Measurements from ENCODE around the gene DGKA.
A peak's percentile ranks its signal among the peaks of the same experiment; 100 is the strongest.

DGKA gene

DNA sequence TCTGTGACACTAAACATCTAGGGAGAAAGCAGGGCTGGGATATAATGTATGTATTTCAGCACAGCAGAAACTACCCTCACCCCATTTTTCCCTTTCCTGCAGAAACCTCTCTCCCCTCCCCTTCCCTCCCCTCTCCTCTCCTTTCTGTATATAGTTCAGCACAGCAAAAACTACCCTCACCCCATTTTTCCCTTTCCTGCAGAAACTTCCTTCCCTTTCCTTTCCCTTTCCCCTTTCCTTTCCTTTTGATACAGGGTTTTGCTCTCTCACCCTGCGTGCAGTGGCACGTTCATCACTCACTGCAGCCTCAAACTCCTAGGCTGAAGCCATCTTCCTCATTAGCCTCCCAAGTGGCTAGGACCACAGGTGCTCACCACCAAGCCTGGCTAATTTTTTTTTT, 32.8 kb downstream of the DGKA start:
- TF ChIP-seq CTCF (conservative IDR thresholded peaks at IDR 0.05) = no peak
- no peak overlapping the region for H3K27ac ChIP-seq

GRCh38 chr12:55965240-55965639, 34.3 kb downstream of the DGKA start:
- no peak overlapping the region for H3K27ac ChIP-seq
- TF ChIP-seq CTCF (conservative IDR thresholded peaks at IDR 0.05) = no peak

GRCh38 chr12:55965941-55966407, 35.0 kb downstream of the DGKA start, which contains the start of gene PMEL:
Gene PMEL, minus strand, starts transcription at chr12:55966042. Its CDS starts 31 bp downstream, at chr12:55966011.
- peak within 1 kb of the TSS; percentile 82 for H3K27ac ChIP-seq
- TF ChIP-seq CTCF (conservative IDR thresholded peaks at IDR 0.05) = no peak

- H3K27ac ChIP-seq = peak within 1 kb of the TSS; percentile 82
- no peak for TF ChIP-seq CTCF (conservative IDR thresholded peaks at IDR 0.05)
These were observed 35.7 kb downstream of the DGKA start, which contains the start of gene CDK2 for GRCh38 chr12:55966408-55967281. Gene CDK2, plus strand, starts transcription at chr12:55966830. Its CDS starts 179 bp downstream, at chr12:55967009.

DNA sequence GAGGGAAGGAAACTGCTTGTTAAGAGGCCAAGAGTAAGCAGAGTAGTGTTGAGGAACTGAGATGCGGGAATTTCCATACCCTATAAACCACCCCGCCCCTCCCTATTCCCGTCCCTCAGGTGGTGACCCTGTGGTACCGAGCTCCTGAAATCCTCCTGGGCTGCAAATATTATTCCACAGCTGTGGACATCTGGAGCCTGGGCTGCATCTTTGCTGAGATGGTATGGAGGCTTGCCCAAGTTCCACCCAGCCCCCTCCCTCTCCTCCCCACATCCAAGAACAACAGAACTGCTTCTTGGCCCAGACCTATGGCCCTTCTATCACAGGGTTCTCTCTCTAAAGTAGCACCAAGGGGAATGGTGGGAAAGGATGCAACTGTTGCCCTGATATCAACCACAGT, 38.4 kb downstream of the DGKA start:
- TF ChIP-seq CTCF (conservative IDR thresholded peaks at IDR 0.05) = no peak
- no peak overlapping the region for H3K27ac ChIP-seq

GRCh38 chr12:55970775-55971174, 39.8 kb downstream of the DGKA start:
- no peak for TF ChIP-seq CTCF (conservative IDR thresholded peaks at IDR 0.05)
- H3K27ac ChIP-seq = no peak overlapping the region

DNA sequence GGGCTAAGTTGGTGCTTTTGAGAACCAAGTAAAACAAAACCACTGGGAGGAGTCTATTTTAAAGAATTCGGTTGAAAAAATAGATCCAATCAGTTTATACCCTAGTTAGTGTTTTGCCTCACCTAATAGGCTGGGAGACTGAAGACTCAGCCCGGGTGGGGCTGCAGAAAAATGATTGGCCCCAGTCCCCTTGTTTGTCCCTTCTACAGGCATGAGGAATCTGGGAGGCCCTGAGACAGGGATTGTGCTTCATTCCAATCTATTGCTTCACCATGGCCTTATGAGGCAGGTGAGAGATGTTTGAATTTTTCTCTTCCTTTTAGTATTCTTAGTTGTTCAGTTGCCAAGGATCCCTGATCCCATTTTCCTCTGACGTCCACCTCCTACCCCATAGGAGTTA, 41.1 kb downstream of the DGKA start:
- TF ChIP-seq CTCF (conservative IDR thresholded peaks at IDR 0.05) = no peak
- peak overlapping the region; percentile 96 for H3K27ac ChIP-seq
